SKM-1 (cell line): ENCODE measurements around the gene SERPINB6.
"Not testable (repeated sequence)": the region's sequence is repeated elsewhere in the genome, so short reads cannot be mapped to it uniquely, and the experiment has no call there.

Source experiments
- DNase-seq: peaks from one replicate; lab custom pipeline; 2025; ENCODE audit not compliant: unreplicated experiment; lab: John Stamatoyannopoulos, UW

SERPINB6 gene

GRCh38 chr6:2977799-2978590 is 6.6 kb upstream of the SERPINB6 start:
- no peak for DNase-seq

GRCh38 chr6:2977290-2977689 is 5.9 kb upstream of the SERPINB6 start:
- no peak for DNase-seq

DNA sequence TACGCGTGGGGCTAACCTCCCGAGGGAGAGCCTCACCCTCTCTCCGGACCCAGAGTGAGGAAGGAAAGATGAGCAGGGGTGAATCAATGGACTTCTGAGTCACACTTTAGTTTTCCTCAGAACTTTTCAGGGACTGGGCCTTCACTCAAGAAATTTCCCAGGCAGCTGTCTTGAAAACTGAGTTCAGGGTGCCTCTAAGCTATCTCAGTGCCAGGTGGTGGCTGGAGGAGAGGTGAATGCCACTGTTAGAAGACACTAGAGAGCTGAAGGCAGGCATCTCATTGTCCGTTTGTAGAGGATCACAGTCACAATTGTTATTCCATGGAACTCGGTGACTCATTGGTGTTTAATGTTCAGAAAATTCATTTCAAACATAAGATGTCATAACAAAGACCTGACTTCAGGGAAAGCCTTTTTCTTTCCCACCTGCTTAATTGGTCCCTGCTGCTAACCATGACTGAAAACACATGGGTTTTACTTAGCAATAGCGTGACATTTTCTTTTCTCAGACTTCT is 5.3 kb upstream of the SERPINB6 start:
- DNase-seq: no peak

- no peak for DNase-seq
Observed at GRCh38 chr6:2976060-2976459, 4.7 kb upstream of the SERPINB6 start.

DNA sequence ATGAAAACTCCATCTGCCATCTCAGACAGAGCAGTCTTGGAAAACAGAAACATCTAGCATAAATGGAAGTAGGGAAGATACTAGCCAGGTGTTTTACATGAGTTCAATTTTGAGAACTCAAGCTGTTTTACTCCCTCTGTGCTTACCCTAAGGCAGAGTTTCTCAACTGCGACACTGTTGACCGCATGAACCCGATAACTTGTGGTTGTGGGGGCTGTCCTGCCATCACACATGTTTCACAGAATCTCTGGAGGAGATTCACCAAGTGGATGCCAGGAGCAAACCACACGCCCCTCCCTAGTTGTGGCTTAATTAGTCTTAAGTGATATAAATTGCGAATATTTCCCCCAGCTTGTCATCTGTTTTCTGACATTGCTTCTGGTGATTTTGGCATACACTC is 2.3 kb upstream of the SERPINB6 start:
- DNase-seq: peak; percentile 33

DNA sequence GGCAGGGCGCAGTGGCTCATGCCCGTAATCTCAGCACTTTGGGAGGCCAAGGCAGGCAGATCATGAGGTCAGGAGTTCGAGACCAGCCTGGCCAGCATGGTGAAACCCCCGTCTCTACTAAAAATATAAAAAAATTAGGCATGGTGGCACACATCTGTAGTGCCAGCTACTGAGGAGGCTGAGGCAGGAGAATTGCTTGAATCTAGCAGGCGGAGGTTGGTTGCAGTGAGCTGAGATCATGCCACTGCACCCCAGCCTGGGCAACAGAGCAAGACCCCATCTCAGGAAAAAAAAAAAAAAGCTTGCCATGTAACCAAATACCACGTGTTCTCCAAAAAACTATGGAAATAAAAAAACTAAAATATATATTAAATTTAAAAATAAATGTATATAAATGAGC is 1.8 kb upstream of the SERPINB6 start:
- DNase-seq: not testable (repeated sequence)

GRCh38 chr6:2972685-2973084 is 1.3 kb upstream of the SERPINB6 start:
- not testable (repeated sequence) for DNase-seq

- DNase-seq: not testable (repeated sequence)
Observed at GRCh38 chr6:2972219-2972487, 786 bp upstream of the SERPINB6 start.

DNA sequence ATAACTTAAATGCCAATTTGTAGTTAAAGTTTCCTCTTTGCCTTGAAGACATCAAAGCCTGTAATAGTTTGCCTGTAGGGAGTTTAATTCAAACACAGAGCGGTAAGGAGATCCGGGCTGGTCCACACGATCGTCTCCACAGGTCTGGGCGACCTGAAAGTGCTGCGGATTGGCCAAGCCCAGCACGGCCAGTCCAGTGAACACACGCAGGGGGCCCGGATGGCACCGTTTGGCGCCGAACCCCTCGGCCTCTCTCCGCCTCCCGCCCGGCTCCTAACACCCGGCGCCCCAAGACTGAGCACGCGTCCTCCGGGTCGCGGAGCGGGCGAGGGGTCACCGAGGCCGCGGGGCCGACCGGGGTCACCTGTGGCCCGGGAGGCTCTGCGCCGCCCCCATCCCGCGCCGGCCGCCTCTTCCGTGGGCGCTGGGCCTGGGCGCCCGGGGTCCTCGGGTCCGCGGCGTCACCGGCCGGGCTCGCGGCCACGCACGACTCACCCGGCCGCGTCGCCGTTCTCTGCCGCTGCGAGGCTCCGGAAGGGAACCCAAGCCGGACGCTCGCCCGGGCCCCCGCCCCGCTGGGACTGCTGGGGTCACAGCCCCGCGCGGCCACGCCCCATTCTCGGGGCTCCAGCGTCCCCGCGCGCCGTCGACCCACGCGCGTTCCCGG is 481 bp downstream of the SERPINB6 start:
- no peak for DNase-seq

DNA sequence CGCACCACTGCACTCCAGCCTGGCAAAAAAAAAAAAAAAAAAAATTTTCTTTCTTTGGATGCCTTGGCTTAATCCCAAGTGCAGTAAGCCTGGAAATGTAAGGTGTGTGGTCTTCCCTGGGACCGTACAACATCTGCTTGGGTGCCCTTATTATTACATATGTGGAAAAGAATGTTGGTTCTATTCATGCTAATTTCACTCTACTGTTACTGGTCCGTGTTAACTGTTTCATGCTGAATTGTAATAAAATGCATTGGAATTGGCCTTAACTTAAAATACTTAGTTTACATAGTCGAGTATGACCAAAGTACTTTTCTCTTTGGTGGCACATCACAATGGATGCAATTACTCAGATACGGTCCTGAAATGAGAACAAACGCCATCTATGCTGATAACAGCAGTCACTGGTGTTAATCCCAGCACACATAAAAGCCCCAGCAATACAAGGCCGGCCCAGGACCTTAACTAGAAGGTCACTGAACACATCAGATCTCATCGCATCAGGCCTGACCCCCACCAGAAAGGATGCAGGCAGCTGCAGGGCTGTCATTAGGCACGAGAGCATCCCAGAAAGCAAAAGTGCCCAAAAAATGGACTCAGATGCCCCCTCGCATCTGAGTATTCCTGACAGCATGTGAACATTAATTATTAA is 1.2 kb downstream of the SERPINB6 start:
- DNase-seq: no peak

DNA sequence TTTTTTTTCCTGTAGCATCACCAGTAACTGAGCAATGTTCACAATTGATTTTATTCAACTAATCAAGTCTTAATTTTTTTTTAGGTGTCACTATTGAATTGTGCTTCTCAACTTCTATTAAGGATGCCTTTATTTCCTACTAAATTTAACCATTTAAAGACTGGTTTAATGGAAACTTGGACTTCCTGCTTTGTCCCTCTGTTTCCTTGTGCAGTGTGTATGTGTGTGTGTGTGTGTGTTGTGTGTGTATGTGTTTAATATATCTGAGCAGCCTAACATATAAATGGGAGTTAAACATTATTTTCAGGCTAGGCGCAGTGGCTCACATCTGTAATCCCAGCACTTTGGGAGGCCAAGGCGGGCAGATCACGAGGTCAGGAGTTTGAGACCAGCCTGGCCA is 1.8 kb downstream of the SERPINB6 start:
- DNase-seq: no peak

- no peak for DNase-seq
Observed at GRCh38 chr6:2968600-2969135, 2.7 kb downstream of the SERPINB6 start.

DNA sequence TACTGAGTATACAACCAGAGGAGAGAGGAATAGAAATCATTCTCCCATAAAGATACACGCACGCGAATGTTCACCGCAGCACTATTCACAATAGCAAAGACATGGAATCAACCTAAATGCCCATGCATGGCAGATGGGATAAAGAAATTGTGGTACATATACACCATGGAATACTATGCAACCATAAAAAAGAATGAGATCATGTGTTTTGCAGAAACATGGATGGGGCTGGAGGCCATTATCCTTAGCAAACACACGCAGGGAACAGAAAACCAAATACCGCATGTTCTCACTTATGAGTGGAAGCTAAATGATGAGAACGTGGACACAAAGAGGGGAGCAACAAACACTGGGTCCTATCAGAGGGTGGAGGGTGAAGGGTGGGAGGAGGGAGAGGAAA is 3.4 kb downstream of the SERPINB6 start:
- DNase-seq: no peak

- no peak for DNase-seq
Observed at GRCh38 chr6:2966347-2966746, 5.0 kb downstream of the SERPINB6 start.

GRCh38 chr6:2964793-2965505 is 6.4 kb downstream of the SERPINB6 start:
- no peak for DNase-seq

DNA sequence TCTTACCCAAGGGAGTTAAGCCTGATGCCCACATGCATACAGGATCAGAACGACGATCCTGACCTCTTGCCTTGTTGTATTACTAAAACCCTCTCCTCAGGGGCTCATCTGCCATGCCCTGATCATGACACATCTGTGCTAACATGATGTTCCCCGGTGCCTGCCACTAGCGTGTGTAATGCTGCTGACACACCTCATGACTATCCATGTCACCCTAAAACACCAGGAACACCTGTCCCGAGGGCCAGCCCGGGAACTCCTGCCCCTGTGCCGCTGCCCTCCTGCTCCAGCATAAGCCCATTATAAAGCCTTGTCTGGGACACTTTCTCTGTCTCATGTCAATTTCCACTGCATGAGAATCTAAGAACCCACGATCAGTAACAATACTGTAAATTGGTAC is 7.6 kb downstream of the SERPINB6 start:
- no peak for DNase-seq

DNA sequence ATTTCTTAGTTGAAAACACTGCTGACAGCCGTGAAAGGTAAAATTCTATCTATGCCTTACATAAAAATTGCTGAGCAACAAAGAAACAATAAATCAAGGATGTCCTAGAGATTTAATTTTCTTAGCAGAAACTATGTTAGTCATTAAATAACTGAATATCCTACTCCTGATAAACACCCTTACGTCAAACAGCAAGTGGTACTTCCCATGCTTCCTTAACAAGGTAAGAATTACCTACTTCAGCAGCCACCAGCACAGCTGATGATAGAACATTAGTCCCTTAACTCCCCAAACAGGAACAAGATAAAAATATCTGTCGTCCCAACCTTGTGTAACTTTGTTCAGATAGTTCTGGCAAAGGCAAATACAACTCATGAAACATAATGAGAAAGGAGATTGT is 8.7 kb downstream of the SERPINB6 start:
- no peak for DNase-seq

DNA sequence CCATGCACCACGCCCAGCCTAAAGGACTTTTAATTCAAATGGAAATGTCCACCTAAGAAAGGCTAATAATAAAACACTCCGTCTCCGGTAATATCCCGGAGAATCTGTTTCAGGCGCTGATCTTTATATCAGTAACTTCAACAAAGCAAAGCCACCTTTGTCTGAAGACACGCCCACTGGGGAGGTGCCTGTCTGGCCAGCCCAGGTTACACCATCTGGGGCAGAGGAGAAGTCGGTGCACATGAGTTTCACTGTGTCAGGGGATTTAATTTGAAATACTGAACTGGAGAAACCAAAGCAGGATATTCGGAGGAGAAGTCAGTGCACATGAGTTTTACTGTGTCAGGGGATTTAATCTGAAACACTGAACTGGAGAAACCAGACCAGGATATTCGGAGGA is 9.4 kb downstream of the SERPINB6 start:
- DNase-seq: no peak

DNA sequence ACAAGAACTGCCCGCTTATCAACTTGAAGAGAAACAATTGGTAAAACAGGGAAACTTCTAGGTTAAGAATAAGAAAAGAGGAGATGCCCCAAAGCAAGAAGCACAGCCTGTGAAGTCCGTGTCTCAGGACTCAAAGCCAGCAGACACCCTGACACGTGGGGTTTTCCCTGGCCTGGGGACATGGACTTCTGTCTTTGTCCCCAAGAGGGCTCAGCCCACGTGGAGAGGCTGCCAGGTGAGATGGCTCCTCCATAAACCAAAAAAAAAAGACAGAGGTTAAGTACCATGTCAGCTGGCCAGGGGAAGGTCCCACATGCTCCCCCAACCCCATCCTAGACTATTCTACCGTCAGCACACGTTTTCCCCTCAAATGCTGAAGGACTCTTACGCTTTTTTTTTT is 9.9 kb downstream of the SERPINB6 start:
- DNase-seq: no peak

DNA sequence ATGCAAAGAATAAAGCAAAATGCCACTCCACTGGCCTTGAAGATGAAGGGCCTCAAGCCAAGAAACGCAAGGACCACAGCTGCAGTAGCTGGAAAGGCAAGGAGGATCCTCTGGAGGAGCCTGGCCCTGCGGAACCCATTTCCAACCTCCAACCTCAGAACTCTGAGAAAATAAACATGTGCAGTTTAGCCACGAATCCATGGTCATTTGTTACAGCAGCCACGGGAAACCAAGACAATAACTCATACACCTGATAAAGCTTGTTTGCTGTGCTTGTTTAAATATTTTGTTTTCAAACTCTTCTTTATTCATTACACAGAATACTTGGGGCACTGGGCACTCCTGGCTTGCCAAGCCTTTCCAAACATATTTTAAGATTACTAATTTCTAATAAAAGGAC is 10.4 kb downstream of the SERPINB6 start:
- no peak for DNase-seq
